ENCODE data around the gene ANKRD37.

Gene ANKRD37

DNA sequence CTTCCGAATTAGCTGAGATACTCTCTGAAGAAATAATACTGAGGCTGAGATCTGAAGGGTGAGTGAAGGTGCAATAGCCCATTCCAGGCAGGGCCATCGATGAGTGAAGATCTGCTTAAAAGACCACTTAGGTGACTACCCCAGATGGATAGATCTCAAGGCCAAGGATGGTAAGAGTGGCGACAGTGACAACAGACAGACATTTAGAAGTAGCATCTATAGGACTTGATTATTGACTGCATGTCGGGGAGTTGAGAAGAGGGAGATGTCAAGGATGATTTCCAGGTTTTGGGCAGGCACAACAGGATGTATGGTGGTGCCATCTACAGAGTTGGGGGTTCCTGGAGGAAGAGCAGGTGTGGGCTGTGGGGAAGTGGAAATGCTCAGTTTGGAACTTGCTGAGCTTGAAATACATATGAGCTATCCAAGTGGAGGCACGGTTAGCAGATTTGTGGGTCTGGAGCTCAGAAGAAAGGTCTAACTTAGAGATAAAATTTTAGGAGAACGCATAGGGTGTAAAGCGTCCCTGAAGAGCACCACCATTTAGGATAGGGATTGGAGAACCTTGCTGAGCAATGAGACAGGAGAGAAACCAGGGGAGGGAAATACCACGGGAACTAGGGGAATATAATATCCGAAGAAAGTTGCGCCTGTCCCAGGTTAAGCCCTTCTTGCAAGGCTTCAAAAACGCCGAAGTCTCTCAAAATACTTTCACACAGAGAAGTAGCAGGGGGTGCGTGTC, 28.4 kb downstream of the ANKRD37 start:
- no peak for DNase-seq

DNA sequence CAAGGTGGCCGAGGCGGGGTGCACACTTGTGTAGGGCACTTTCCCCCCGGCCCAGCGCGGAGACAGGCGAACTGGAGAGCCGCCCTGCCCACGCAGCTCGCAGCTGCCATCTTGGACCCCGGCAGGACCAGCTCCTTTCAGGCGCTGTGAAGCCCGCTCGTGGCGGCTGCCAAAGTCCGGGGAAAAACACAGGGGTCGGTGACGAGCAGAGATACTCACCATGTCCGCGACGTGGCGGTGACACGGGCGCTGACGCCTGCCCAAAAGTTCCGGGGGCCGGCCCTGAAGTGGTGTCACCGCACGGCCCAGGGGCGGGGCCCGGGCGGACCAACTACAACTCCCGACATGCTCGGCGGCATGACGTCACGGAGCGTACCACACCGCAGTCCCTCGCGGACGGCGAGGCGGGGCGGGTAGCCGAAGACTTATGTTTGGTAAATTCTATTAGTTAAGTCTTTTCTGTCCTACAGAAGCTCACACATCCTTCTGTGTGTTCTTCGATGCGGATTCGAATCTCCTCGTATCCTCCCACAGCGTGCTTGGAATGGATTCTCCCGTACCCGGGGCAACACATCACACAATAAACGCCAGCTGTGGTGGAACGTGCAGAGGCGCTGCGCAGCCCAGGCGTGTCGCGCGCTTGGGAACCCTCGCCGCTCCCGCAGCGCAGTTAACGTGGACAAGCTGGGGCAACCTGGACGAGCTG, 29.2 kb downstream of the ANKRD37 start, which contains the start of gene UFSP2:
TSS of gene UFSP2 (minus strand) at position 318 of the 706 bp plus-strand sequence. CDS start at position 222, 96 bp downstream.
- peak; percentile 76 for DNase-seq

DNA sequence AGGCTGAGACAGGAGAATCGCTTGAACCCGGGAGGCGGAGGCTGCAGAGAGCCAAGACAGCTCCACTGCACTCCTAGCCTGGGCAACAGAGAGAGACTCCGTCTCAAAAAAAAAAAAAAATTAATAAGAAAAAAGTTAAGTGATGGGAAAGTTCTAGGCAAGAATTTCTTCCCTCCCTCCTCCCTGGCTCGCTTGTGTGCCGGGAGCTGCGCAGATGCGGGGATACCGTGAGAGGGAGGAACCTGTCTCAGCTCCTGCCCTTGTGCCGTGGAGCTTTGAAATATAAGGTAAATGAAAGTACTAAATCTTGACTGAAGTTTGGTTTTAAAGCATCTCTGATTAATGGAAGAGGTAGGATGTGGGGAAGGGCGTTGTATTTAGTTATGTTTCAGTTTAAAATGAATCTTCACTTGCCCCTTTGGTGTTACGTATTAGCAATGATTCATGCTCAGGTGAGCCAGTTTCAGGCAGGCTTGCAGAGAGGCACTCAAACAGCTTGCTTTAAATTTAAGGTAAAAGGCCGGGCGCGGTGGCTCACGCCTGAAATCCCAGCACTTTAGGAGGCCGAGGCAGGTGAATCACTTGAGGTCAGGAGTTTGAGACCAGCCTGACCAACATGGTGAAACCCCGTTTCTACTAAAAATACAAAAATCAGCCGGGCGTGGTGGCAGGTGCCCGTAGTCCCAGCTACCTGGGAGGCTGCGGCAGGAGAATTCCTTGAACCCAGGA, 30.5 kb downstream of the ANKRD37 start:
- no peak for DNase-seq

- no peak for DNase-seq
Observed at GRCh38 chr4:185429660-185430059, 33.0 kb downstream of the ANKRD37 start.

DNA sequence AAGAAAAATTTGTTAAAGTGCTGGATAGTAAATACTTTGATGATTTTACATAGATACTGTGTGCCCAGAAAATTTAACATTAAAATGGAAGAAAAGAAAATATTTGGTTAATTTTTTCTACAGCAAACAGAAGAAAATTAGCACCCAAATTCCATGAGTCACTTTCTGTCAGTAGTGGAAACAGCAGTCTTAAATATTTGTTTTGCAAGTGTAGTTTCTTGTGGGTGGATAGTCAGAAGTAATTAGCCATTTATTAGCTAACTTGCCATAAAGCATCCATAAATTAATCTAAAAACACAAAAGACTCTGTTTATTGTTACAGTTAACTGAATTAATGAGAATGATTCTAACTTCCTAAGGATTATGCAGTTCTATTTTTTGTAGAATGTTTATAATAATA, 38.8 kb downstream of the ANKRD37 start:
- DNase-seq, result no peak

GRCh38 chr4:185437809-185438208, 41.2 kb downstream of the ANKRD37 start:
- no peak for DNase-seq

DNA sequence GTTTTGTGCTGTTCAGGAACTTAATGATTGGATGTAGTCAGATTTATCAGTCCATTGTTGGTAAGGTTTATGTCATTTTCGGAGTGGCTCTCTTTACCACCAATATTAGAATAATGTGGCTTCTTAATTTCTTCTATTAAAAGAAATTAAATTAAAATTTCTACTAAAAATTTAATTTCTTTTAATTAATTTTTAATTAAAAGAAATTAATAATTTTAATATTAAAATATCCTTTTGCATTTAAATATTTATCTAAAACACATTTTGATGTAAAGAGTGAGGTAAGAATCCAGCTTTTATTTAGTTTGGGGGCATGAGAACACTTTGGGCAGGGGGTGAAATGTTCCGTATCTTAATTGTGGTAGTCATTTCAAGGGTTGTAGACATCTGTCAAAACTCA, 44.8 kb downstream of the ANKRD37 start:
- no peak for DNase-seq

- no peak for DNase-seq
Observed at GRCh38 chr4:185445209-185445608, 48.6 kb downstream of the ANKRD37 start.
